RCC 7860 (cell line): ENCODE data around the gene SERPINH1.

Experiments
- DNase-seq: peaks from one replicate; pipeline ENCODE4 v3.0.0-alpha.2; 2015; ENCODE audit warnings: low spot score
- FAIRE-seq: peaks from 2 replicates; lab custom pipeline; 2012; peaks lifted over from hg19 to GRCh38; lab: Jason Lieb, UNC

SERPINH1 gene

DNA sequence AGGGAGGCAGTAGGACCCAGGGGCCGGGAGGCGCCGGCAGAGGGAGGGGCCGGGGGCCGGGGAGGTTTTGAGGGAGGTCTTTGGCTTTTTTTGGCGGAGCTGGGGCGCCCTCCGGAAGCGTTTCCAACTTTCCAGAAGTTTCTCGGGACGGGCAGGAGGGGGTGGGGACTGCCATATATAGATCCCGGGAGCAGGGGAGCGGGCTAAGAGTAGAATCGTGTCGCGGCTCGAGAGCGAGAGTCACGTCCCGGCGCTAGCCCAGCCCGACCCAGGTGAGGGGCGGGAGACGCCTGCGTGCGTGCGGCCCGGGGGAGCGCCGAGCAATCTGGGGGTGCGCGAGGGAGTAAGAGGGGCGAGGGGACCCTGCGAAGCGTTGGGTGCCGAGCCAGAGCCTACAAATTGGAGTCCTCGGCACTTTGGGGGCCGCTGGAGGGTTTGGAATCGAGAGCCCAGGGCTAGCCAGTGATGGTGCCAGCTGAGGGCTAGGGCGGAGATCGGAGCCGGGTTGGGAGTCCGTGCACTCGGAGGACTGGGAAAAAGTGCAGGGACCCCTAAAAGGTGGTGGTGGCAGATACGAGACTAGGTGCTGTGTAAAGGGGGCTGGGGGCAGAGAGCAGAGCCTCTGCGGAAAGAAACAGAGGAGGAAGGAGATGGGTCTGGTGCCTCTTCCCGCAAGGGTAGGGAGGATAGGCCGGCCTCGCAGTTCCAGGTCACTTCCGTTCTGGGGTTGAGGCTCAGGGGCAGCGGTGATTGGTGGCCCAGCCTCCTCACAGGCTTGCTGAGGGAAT is at the start of gene SERPINH1:
Gene SERPINH1, plus strand, starts transcription at position 206 of the 788 bp plus-strand sequence. CDS start 4,097 bp downstream, outside the sequence.
- peak; percentile 70 for DNase-seq
- no peak for FAIRE-seq

DNA sequence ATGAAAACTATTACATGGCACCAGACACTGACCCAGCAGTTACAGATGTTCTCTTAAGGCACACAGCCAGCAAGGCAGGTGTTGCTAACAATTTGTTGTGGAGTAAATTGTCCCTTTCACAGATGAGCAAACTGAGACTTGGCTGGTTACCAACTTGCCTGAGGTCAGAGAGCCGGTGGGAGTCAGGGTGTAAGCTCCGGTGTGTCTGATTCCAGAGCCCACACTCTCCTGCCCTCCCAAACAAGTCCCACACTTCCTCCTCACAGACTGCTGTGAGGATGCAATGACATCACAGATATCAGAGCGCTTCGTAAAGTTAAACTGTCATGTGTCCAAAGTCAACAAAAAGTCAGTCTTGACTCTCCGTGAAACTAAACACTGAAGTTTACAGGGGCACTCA is 48.8 kb upstream of the SERPINH1 start:
- no peak for FAIRE-seq
- no peak for DNase-seq

DNA sequence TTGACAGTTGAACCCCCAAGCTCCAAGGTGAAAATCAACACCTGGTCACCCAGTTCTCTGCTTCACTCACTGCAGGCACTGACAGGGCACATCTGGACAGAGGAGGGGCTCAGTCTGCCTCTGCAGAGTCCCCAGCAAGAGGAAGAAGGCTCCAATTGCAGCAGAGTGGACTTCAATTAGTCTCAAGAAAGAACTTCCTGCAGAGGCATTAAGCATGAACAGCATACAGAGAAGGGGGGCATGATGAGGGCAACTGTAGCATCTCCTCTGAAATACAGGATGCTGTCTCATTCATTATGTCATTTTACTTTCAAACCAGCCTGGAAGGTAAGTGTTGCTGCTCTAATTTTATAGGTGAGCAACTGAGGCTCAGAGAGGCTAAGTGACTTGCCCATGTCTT is 47.5 kb upstream of the SERPINH1 start:
- no peak for FAIRE-seq
- no peak for DNase-seq

DNA sequence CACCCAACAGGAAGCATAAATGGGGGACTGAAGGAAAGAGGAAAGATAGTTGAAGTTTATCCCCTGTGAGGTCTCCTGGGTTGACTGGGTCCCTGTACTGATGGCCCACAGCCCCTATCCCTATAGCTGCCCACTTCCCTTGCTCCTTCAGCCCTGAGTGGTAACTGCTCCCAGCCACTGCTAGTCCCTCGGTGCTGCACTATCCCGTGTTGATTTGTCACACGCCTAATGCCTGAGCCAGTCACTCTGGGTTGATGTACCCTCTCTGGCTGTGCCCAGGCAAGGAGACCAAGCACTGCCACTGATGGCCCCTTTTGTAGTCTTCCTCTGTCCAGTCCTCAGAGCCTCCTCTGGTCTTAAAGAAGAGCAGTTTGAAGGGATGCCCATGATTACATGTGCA is 45.9 kb upstream of the SERPINH1 start:
- no peak for DNase-seq
- FAIRE-seq: no peak

DNA sequence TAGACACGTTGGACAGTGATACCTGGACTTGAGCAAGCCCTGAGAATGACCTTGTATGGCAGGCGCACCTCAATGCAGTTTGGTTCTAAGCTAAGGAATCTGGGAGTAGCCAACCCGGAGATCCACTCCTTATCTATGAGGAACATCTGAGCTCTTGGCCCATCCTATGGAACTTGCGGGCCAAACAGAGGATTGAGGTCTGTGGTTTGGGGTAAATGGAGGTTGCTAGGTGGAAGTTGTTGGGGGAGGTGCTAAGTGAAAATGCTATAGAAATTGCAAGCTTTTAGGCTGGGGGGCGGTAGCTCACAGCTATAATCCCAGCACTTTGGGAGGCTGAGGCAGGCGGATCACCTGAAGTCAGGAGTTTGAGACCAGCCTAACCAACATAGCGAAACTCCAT is 45.2 kb upstream of the SERPINH1 start:
- no peak for FAIRE-seq

DNA sequence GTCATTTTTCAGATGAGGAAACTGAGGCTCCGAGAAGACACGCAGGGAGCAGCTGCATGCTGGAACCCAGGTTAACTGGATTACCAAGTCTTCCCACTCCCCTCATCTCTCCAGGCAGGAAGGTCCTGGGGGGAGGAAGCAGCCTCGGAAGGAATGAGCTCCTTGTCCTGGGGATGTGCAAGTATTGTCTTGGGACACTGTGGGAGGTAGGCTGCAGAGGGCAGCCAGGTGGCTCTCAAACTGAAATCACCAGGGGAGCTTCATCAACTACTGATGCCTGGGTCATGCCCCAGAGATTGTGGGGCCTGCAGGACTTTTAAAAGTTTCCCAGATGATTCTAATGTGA is 43.9 kb upstream of the SERPINH1 start:
- FAIRE-seq: no peak
- no peak for DNase-seq

More for the DNA sequence above, 45.2 kb upstream of the SERPINH1 start:
- DNase-seq: no peak

DNA sequence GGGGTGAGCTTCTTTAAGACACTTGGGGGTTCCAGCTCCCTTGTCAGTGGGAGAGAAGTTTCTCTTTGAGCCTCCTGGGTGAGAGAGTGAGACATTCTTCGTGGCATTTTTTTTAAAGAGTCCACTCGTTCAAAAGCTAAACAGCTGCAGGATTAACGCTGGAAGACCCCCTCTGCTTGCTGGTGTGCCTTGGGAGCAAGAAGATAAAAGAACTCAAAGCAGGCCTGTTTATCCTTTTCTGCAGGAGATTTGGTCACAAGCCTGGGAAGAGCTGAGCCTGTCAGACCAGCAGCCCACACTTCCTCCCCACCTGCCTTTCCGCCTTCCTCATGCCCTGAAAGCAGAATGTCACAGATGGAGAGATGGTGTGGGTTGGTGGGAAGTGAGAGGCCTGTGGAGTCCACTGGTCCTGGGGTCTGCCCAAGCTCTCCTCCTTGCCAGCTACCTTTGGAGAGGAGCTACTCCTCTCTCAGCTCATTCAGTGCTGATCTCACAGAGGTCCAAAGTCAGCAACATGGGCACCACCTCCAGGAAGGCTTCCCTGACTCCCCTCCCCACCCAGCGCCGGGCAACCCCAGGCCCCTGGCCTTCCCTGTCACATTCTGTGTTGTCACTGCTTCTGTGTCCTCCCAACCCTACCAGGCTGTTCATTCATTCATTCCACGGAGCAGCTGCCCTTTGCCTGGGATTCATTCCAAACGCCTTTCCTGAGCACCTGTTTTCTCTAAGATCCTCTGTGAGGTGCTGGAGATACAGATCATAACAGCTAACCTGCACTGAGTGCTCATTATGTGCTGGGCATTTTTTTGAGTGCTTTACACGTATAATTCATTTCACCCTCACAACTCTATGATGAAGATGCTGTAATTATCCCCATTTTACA is 43.0 kb upstream of the SERPINH1 start:
- DNase-seq: no peak

DNA sequence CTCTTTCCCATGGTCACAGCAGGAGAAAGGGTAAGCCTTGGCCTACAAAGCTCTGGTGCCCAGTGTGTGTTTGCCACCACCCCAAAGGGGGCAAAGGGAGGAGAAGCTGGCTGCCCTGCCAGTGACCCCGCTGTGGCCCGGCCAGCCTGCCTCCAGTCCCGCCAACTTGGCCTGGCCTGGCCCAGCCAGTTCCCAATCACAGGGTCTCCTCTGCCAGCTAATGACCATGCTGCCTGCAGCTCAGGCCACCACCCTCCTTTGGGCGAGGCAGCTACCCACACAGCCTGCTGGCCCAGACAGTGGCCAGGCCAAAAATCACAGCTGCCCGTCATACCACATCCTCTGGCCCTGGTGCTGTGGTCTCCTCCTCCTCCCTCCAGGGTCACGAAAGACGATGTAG is 41.4 kb upstream of the SERPINH1 start:
- no peak for FAIRE-seq

More for the DNA sequence above, 43.0 kb upstream of the SERPINH1 start:
- no peak for FAIRE-seq

DNA sequence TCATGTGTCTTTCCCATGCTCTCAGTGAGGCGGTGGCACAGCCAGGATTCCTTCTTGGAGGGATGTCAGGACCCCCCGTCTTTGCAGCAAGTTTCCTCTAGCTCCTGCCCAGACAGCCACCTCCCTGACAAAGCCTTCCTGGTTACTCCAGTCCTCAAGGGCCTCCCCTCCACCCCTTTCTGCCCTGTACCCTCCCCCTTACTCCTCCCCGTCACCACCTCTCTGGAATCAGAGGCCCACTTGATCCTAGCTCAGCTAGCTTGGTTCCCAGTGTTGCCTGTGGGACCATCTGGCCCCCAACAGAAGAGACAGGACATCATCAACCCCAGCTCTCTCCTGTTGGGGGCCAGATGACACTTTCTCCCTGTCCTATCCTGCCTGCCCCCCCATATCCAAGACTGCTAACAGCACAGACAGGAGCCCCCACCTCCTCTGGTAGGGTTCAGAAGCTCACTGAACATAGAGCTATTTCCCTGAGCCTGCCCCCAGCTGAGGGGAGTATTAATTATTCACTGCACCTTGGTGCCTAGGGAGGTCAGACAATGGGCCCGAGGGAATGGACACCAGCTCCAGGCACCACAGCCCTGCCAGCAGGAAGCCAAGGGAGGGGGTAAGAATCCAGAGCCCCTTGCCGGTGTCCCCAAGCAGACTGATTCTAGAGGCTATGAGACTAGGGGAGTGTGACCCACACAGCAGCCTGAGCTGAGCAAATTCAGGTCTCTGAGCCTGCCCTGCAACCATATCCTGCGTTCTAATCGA is 39.6 kb upstream of the SERPINH1 start:
- FAIRE-seq (no peak), DNase-seq (no peak)

More for the DNA sequence above, 41.4 kb upstream of the SERPINH1 start:
- no peak for DNase-seq

DNA sequence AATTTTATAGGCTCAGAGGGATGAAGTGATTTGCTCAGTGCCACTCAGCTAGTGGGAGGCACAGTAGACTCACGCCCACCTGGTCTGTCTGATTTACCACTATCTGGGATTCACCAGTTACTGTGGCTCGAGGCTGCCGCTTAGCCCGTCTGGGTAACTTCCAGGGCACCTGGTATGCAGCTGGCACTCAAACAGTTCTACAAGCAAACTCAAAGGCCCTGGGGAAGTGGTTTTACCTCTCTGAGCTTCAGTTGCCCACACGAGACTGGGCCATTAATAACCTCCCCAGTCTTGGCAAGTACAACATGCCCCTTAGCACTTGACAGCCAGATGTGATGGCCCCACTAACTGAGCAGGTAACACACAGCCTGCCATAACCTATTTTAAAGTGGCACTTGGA is 38.9 kb upstream of the SERPINH1 start:
- no peak for FAIRE-seq
- no peak for DNase-seq

DNA sequence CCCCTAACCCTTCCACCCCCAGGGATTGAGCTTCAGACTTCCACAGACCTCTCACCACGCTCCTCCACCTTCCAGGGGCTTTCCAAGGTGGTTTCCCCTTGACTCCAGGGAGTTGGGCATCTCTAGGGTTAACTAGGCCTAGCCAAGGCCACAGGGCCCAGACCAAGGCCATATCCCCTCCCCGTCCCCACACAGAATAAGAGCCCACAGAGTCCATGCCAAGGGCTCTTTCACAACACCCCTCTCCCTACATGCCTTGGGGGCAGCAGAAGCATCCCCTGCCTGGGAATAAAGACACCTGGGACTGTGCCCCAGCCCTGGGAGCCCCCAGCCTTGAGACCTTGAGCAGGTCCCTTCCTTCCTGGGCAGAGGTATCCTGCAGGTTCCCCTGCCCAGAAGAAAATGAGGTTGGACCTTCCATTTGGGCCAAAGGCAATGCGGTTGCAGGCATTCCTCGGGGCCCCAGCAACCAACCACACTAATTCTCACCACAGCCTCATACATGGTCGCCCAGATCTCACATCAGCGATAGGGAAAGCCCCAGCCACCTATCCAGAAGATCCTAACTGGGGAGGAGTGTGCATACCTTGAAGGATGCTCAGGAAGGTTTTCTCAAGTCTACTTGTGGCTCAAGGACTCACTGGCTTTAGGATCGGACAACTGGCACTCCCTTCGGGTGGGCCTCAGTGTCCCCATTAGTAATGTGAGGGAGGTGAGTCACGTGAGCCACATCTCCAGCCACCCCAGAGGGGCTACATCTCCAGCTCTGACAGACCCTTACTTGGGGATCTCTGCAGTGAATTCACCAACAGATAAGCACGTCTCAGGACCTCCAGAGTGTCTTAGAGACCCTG is 38.0 kb upstream of the SERPINH1 start:
- no peak for FAIRE-seq

DNA sequence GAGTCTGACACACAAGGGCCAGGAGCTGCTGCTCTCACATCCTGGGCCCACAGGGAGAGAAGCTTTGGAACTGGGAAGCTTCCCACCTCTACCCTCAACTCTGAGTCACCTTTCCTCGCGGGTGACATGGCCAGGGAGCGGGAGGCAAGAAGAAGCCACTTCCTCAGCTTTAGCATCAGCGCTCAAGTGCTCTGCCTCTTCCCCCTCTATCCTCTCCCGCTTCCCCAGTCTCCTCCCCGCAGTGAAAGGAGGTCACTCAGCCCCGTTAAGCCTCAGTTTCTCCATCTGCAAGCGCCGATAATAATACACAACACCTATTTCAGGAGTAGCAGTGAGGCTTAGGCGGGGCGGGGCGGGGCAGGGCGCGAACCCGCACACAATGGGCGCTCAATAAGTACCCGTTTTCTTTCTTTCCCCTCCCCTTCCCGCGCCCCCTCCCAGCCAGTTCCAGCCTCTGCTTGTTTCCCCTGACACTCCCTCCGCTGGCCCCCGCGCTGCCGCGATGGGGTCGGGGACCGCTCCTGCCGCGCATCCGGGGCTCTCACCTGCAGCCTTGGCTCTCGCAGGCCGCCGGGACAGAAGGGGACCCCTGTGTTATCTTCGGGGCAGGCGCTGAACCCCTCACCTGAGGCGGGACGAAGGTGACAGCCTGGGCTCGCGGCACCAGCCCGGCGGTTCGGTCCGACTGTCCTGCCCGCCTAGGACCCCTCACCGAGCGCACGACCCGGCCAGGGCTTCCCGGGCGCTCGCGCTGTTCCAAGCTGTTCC is 37.2 kb upstream of the SERPINH1 start:
- FAIRE-seq (no peak), DNase-seq (peak; percentile 56)

More for the DNA sequence above, 38.0 kb upstream of the SERPINH1 start:
- no peak for DNase-seq

DNA sequence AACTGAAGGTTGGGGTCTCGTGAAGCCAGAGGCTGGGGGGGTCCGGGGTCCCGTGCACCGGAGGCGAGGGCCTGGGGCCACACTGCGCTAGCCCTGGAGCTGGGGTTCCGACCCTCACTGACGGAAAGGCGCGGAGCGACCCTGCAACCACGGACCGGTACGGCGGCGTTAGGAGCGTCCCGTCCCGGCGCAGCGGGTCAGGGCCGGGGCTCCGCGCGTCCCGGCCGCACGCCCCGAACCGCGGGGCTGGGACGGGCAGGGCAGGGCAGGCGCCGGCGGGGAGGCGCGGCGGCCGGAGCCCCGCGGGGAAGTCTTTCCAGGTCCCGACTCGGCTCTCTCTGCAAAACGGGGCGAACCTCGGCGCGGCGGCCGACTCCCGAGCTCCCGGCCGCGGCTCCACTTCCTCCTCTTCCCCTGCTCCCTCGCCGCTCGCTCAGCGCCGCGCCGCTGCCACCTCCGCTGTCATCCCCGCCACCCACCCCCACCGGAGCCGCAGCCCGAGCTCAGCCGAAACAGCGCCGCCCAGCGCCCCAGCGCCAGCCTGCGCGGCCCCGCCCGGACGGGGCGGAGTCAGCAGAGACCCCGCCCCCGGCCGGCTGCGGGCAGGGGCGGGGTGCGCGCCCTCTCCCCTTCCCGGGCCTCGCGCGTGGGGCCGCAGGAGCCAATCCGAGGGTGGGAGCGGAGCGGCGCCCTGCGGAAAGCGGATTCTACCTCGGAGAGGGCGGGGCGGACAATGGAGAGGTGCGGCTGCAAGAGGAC is 36.4 kb upstream of the SERPINH1 start, which contains the start of gene GDPD5:
Gene GDPD5, minus strand, starts transcription at position 509 of the 759 bp plus-strand sequence. CDS start 48,206 bp downstream, outside the sequence.
- peak; percentile 42 for DNase-seq
- no peak for FAIRE-seq

DNA sequence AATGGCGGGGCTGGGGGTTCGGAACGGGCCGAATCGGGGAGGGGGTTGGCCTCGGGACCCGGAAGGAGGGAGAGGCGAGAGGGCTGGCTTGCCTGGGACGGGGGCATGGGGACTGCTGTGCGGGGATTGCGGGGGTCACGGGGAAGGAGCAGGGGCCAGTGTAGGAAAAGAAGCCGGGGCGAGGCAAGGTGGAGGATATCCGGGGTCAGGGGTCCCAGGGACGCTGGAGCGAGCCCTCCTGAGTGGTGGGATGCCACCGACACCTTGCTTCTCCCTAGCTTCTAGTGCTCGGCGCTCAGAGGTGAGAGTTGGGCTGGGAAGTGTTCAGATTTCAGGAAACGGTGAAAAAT is 35.9 kb upstream of the SERPINH1 start:
- no peak for FAIRE-seq
- no peak for DNase-seq

DNA sequence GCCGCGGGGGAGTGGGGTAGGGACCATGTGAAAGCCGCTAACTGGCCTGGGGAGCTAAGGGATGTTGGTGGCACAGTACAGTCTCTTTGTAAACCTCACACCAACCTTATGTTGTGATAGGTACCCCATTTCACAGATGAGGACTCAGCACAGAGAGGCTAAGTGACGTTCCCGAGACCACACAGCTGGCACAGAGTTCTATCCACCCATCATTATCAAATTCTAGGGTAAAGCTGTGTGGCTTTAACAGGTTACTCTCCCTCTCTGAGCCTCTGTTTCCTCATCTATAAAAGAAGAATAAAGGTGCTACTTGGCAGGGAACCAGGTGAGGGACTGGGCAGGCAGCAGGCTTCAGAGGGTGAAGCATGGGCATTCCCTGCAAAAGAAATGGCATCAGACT is 34.9 kb upstream of the SERPINH1 start:
- no peak for DNase-seq
- FAIRE-seq: no peak

DNA sequence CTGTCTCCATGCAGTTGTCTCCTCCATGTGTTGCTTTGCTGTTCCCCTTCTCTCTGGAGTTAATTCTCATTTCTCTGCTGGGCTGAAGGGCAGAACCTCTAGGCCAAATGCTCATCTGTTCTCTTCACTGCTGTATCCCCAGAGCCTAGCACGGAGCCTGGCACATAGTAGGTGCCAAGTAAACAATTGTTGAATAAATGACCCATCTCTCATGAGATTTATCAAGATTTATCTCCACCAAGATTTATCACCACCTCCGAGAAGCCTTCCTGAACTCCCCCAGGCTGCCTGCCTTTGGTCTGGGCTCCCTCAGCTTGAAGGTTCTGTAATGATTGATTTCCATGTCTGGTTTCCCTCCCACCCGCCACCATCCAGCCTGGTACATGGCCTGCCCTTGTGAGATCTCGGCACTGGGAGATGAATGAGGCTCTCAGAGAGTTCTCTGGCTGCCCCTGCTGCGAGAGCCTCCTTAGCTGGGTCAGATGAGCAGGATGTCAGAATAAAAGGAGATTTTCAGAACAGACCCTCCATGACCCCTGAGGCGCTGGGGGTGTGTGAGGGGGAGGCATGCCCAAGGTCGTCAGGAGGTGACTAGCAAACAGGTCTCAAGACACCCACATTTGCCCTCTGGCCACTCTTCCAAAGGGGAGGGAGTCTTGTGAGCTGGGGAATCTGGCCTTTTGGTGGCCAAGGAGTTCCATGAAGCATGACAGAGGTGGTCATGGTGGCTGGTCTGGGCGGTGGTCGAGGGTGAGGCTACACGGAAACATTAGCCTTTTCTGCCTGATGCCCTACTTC is 33.9 kb upstream of the SERPINH1 start:
- no peak for FAIRE-seq
- no peak for DNase-seq

DNA sequence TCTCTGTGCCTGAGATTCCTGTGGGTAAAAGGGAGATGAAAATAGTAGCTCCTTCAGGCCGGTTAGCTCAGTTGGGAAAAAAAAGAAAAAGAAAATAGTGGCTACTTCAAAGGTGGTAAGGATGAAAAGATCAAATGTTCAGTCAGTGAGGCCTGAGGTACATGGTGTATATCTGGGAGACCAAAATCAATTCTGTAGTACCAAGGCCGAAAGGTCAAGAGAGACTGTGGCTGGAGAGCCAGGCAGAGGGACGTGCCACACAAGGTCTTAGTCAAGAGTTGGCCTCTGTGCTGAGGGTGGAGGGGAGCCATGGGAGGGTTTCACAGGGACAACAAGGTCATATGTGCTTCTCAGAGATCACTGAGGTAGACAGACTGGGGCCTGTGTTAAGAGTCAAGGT is 31.5 kb upstream of the SERPINH1 start:
- FAIRE-seq (no peak), DNase-seq (no peak)

DNA sequence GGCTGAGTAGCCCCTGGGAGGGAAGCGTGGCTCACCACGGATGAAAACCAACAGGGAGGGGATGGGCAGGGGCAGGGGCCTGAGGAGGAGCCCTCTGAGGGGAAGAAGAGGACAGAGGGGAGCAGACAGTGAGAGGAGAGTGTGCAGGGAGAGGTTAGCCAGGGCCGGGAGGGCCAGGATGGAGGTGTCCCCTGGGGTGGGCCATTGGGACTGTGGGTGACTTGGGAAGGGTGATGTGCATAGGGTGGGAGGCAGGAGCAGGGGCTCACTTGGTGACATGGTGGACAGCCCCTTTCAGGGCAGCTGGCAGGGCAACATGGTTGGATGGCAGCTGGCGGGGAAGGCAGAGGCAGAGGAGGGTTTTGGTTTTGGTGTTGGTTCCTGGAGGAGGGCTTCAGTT is 30.7 kb upstream of the SERPINH1 start:
- FAIRE-seq (no peak), DNase-seq (no peak)
